HuH-7.5 (cell line): Measurements from ENCODE around the gene DAP3.
"Not testable (repeated sequence)": the region's sequence is repeated elsewhere in the genome, so short reads cannot be mapped to it uniquely, and the experiment has no call there.

Experiments
- DNase-seq: peaks from one replicate; pipeline ENCODE4 v3.0.0; 2011; ENCODE audit warnings: low spot score

Gene DAP3

GRCh38 chr1:155719703-155720102 lies 30.8 kb downstream of the DAP3 start:
- no peak for DNase-seq

- no peak for DNase-seq
Measured at GRCh38 chr1:155725142-155725541, 36.3 kb downstream of the DAP3 start.

GRCh38 chr1:155729031-155729898 lies 40.4 kb downstream of the DAP3 start:
- peak; percentile 25 for DNase-seq

- no peak for DNase-seq
Measured at GRCh38 chr1:155740995-155741394, 52.1 kb downstream of the DAP3 start.

GRCh38 chr1:155741908-155742307 lies 53.0 kb downstream of the DAP3 start:
- DNase-seq: no peak

GRCh38 chr1:155744711-155745283 lies 55.9 kb downstream of the DAP3 start:
- no peak for DNase-seq

GRCh38 chr1:155745284-155746228 lies 56.7 kb downstream of the DAP3 start:
- peak; percentile 58 for DNase-seq

- not testable (repeated sequence) for DNase-seq
Measured at GRCh38 chr1:155747586-155747985, 58.7 kb downstream of the DAP3 start.

GRCh38 chr1:155748141-155748540 lies 59.2 kb downstream of the DAP3 start:
- DNase-seq: not testable (repeated sequence)

GRCh38 chr1:155759017-155759416 lies 70.1 kb downstream of the DAP3 start:
- not testable (repeated sequence) for DNase-seq

- no peak for DNase-seq
Measured at GRCh38 chr1:155759966-155760630, 71.2 kb downstream of the DAP3 start.

GRCh38 chr1:155760751-155761475 lies 72.0 kb downstream of the DAP3 start:
- DNase-seq: no peak

- DNase-seq: no peak
Measured at GRCh38 chr1:155761736-155762405, 73.0 kb downstream of the DAP3 start.

GRCh38 chr1:155763090-155763815 lies 74.4 kb downstream of the DAP3 start:
- DNase-seq: not testable (repeated sequence)

GRCh38 chr1:155763989-155764388 lies 75.1 kb downstream of the DAP3 start:
- not testable (repeated sequence) for DNase-seq

- DNase-seq: not testable (repeated sequence)
Measured at GRCh38 chr1:155767399-155767989, 78.6 kb downstream of the DAP3 start.

- DNase-seq: no peak
Measured at GRCh38 chr1:155769257-155769656, 80.4 kb downstream of the DAP3 start.

- no peak for DNase-seq
Measured at GRCh38 chr1:155773221-155773620, 84.3 kb downstream of the DAP3 start.

- DNase-seq: no peak
Measured at GRCh38 chr1:155776414-155776813, 87.5 kb downstream of the DAP3 start.
